CD4-positive, alpha-beta memory T cell (primary cell): Measurements from ENCODE around the gene HTR1D. TPM values are rescaled to one million over a fixed set of nuclear protein-coding genes. Genes with fewer than 3 reads are reported as not detected.

ENCODE experiments used
- CTCF ChIA-PET: fragments of 350-600 bp; sonication (Branson Sonifier 250); formaldehyde crosslinking; loops from one replicate; lab custom pipeline; 2021; ENCODE audit warnings: inconsistent platforms; ENCODE audit not compliant: partially characterized antibody; lab: Charles Lee
- POLR2A ChIA-PET: fragments of 350-600 bp; sonication (Branson Sonifier 250); formaldehyde crosslinking; loops from one replicate; lab custom pipeline; 2021; ENCODE audit not compliant: partially characterized antibody; lab: Charles Lee
- DNase-seq, 5 donors: peaks; one replicate each; pipeline versions ENCODE4 v3.0.0 to v3.0.0-alpha.2; 2020 to 2022; ENCODE audit warnings: mixed read lengths in 1 of 5
- H3K27ac ChIP-seq: one replicate; pipeline ENCODE4 v1.7.0; 2013; ENCODE audit warnings: low read depth, low read length
- H3K27me3 ChIP-seq: 2 replicates; pipeline ENCODE4 v1.7.0; 2013; ENCODE audit warnings: mild to moderate bottlenecking, low read length, moderate library complexity; ENCODE audit not compliant: insufficient read depth
- H3K36me3 ChIP-seq: 2 replicates; pipeline ENCODE4 v1.7.0; 2013; ENCODE audit warnings: mild to moderate bottlenecking, low read length, moderate library complexity; ENCODE audit not compliant: insufficient read depth
- H3K4me1 ChIP-seq: 2 replicates; pipeline ENCODE4 v1.7.0; 2013; ENCODE audit warnings: mild to moderate bottlenecking, low read length, moderate library complexity; ENCODE audit not compliant: insufficient read depth
- H3K4me3 ChIP-seq, 2 donors: one replicate each; pipeline ENCODE4 v1.7.0; 2013; ENCODE audit warnings: low read length in 2 of 2, mild to moderate bottlenecking in 1 of 2
- H3K9me3 ChIP-seq, 2 donors: one replicate each; pipeline ENCODE4 v1.7.0; 2013; ENCODE audit warnings: low read length in 2 of 2, control low read depth in 1 of 2; ENCODE audit not compliant: control insufficient read depth in 1 of 2
- H3K27ac Mint-ChIP-seq, 7 donors: one replicate each; pipeline ENCODE4 v1.8.0; 2020 to 2021; ENCODE audit warnings: mixed read lengths in 7 of 7, mild to moderate bottlenecking in 6 of 7, inconsistent platforms in 3 of 7, moderate library complexity in 3 of 7
- H3K27me3 Mint-ChIP-seq, 2 donors: one replicate each; pipeline ENCODE4 v1.8.0; 2020 to 2021; ENCODE audit warnings: mixed read lengths in 2 of 2
- H3K36me3 Mint-ChIP-seq, 2 donors: one replicate each; pipeline ENCODE4 v1.8.0; 2020 to 2021; ENCODE audit warnings: mixed read lengths in 2 of 2, inconsistent platforms in 1 of 2, mild to moderate bottlenecking in 1 of 2
- H3K4me1 Mint-ChIP-seq, 4 donors: one replicate each; pipeline ENCODE4 v1.8.0; 2020 to 2021; ENCODE audit warnings: mixed read lengths in 4 of 4, mild to moderate bottlenecking in 1 of 4
- H3K4me3 Mint-ChIP-seq, 8 donors: one replicate each; pipeline ENCODE4 v1.8.0; 2020 to 2021; ENCODE audit warnings: mixed read lengths in 8 of 8, mild to moderate bottlenecking in 7 of 8, moderate library complexity in 6 of 8, inconsistent platforms in 3 of 8
- H3K9me3 Mint-ChIP-seq, 8 donors: one replicate each; pipeline ENCODE4 v1.8.0; 2020 to 2021; ENCODE audit warnings: mixed read lengths in 8 of 8, mild to moderate bottlenecking in 5 of 8, inconsistent platforms in 3 of 8, moderate library complexity in 1 of 8
- intact Hi-C: fragments of 100-400 bp; cut with micrococcal nuclease; formaldehyde crosslinking; loops from one replicate; pipeline ENCODE4 v1.15.1; 2023
- polyA plus RNA-seq, 2 donors: library from polyadenylated mRNA; unstranded; fragments of 300-500 nt; fragmentation: Illumina TruSeq; gene quantifications; one replicate each; pipeline ENCODE4 v1.2.3, GENCODE V29; 2021
- total RNA-seq, 2 experiments: library from RNA; stranded (reverse); gene quantifications; one replicate each; pipeline ENCODE4 v1.2.3, GENCODE V29; 2021

Gene HTR1D
- total and polyA plus RNA-seq, 4 experiments from 2014 or later = not detected

DNA sequence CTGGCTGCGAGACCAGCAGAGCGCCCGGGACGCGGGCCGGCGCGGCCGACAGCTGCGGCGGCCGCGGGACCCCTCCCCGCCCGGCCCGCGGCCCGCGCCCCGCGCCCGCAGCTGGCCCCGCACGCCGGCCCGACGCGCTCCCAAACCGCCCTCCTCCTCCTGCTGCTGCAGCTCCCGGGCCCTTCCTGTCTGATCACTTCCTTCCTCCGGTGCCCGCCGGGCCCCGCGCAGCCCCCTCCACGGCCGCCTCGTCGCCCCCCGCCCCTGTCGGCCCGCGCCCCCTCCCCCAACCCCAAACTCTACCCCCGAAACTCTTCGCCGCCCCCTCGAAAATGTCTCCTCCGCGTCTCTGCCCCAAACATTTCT lies 49.2 kb downstream of the HTR1D start:
- Mint-ChIP-seq H3K4me3 (peak overlapping the region; percentile 95 to 98 (median 97)), H3K4me1 (peaks cover 19 to 53% (median 32%) of the 10 kb centered on the region in 4 donors), H3K36me3 (peaks cover 0 to 4% of the 10 kb centered on the region in 2 donors), H3K27me3 (no peaks in the 10 kb centered on the region), H3K27ac (peak overlapping the region; percentile 47 to 98 (median 96)), H3K9me3 (no peaks in the 10 kb centered on the region)
- peaks cover 23% of the 10 kb centered on the region for H3K4me1 ChIP-seq
- intact Hi-C loops = loop anchor here (1.0 to 5.0 kb wide), 3 partner anchors 49 to 151 kb away; partner anchors contain the start of genes KDM1A and TEX46
- no peaks in the 10 kb centered on the region for H3K27me3 ChIP-seq
- DNase-seq = peak in 4 of 5 donors; percentile 15 to 52 (median 26)
- H3K4me3 ChIP-seq = peak overlapping the region; percentile 72 to 76
- ChIA-PET CTCF (interaction anchor here (1.9 to 13.6 kb wide), 2 partner anchors 17 to 65 kb away, joined by 9 to 126 read pairs; no protein-coding TSS in a partner anchor), POLR2A (interaction anchor here (0.6 to 3.5 kb wide), 10 partner anchors 10 to 149 kb away, joined by 3 to 40 read pairs (median 6); partner anchors contain the start of gene KDM1A)
- H3K36me3 ChIP-seq = no peaks in the 10 kb centered on the region
- H3K9me3 ChIP-seq = no peaks in the 10 kb centered on the region
- H3K27ac ChIP-seq = peak overlapping the region; percentile 73

DNA sequence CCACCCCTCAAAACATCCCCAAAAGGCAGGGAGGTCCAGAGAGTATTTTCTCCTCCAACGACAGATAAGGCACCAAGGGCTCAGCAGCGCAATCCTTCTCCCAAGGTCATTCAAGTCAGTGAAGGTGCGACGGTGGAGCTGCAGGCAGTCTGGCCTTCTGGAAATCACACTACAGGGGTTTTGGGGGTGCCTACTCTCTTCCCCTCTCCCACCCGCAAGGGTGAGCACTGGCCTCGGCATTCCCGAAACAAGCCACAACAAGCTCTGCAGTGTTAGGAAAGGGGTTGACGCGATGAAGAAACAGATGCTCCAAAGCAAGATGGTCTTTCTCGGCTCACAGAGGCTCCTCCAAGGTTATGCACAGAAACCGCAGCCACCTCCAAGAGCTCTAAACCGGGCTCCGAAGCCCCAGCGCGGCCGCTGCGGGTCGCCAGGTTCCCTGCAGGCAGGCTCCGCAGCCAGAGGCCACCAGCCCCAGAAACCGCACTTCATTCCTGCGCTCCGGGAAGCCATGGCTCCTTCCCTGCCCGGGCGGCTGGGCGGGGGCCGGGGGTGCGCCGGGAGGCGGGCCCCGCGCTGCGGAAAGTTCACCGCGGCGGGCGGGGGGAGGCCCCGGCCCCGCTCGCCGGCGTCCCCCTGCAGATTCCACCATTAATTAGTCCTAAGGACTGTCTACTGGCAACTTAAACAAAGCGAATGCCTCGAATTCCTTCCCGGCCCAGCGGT lies 49.8 kb downstream of the HTR1D start:
- H3K36me3 ChIP-seq = no peaks in the 10 kb centered on the region
- peaks cover 19 to 53% (median 32%) of the 10 kb centered on the region in 4 donors for H3K4me1 Mint-ChIP-seq
- H3K9me3 ChIP-seq = no peaks in the 10 kb centered on the region
- H3K27me3 ChIP-seq = no peaks in the 10 kb centered on the region
- no peaks in the 10 kb centered on the region for H3K9me3 Mint-ChIP-seq
- intact Hi-C loops = loop anchor here (1.0 to 5.0 kb wide), 3 partner anchors 49 to 150 kb away; partner anchors contain the start of genes KDM1A and TEX46
- peak overlapping the region; percentile 84 to 98 (median 96) for H3K4me3 Mint-ChIP-seq
- peak overlapping the region; percentile 47 to 66 for H3K4me3 ChIP-seq
- peak overlapping the region; percentile 53 for H3K27ac ChIP-seq
- peak overlapping the region in 6 of 7 donors; percentile 68 to 89 (median 78) for H3K27ac Mint-ChIP-seq
- POLR2A ChIA-PET = interaction anchor here (0.6 to 3.5 kb wide), 10 partner anchors 10 to 68 kb away, joined by 3 to 40 read pairs (median 6); no protein-coding TSS in a partner anchor
- H3K4me1 ChIP-seq = peaks cover 23% of the 10 kb centered on the region
- DNase-seq = peak; percentile 26 to 61 (median 35)
- CTCF ChIA-PET = interaction anchor here (0.8 to 13.6 kb wide), 5 partner anchors 17 to 69 kb away, joined by 3 to 126 read pairs (median 4); no protein-coding TSS in a partner anchor
- no peaks in the 10 kb centered on the region for H3K27me3 Mint-ChIP-seq
- peaks cover 0 to 4% of the 10 kb centered on the region in 2 donors for H3K36me3 Mint-ChIP-seq

DNA sequence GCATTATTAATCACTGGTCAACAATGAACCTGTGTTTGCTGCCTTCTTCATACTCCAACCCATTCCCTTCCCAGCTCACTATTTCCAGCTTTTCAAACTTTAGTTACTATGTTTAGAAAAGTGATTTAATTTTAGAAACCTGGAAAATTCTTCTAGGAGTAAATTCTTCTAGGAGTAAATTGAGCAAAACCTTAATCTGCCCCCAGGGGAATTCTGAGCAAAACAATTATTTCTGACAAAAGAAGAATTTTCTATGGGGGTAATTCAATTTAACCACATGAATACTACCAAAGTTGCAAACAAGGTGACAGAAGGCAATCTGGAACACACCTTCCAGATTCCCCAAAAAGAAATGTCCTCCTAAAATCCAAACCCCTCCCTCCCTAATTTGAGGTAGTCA lies 50.4 kb downstream of the HTR1D start:
- Mint-ChIP-seq H3K27me3 (no peaks in the 10 kb centered on the region), H3K36me3 (peaks cover 0 to 4% of the 10 kb centered on the region in 2 donors), H3K27ac (peak overlapping the region in 5 of 7 donors; percentile 68 to 89 (median 80)), H3K4me1 (peaks cover 19 to 53% (median 33%) of the 10 kb centered on the region in 4 donors), H3K9me3 (no peaks in the 10 kb centered on the region), H3K4me3 (peak overlapping the region; percentile 84 to 90 (median 87))
- no peaks in the 10 kb centered on the region for H3K36me3 ChIP-seq
- no peak overlapping the region for H3K27ac ChIP-seq
- POLR2A ChIA-PET = interaction anchor here (1.1 to 3.5 kb wide), 6 partner anchors 19 to 67 kb away, joined by 4 to 40 read pairs (median 20); no protein-coding TSS in a partner anchor
- CTCF ChIA-PET = interaction anchor here (0.8 to 13.6 kb wide), 6 partner anchors 18 to 68 kb away, joined by 3 to 126 read pairs (median 4); no protein-coding TSS in a partner anchor
- intact Hi-C loops = loop anchor here (5.0 kb wide), 1 partner anchor 150 kb away; the partner anchor contains the start of genes KDM1A and TEX46
- no peaks in the 10 kb centered on the region for H3K27me3 ChIP-seq
- no peak for DNase-seq
- no peak overlapping the region for H3K4me3 ChIP-seq
- no peaks in the 10 kb centered on the region for H3K9me3 ChIP-seq
- peaks cover 23% of the 10 kb centered on the region for H3K4me1 ChIP-seq

DNA sequence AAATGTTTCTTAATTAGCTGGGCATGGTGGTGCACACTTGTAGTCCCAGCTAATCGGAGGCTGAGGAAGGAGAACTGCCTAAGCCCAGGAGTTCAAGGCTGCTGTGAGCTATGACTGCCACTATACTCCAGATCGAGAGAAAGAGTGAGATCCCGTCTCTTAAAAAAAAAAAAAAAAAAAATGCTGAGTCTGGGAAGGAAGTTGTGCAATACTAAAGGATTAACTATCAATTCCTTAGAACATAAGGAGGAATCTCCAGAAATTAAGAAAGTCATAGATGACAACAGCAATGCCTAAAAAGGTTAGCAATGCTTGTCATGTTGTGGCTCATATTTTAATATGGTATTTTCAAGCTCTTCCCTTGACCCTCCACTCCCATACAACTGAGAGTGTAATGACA lies 53.9 kb downstream of the HTR1D start:
- Mint-ChIP-seq H3K4me1 (peaks cover 22 to 54% (median 30%) of the 10 kb centered on the region in 4 donors), H3K4me3 (no peak overlapping the region), H3K9me3 (no peaks in the 10 kb centered on the region), H3K27me3 (no peaks in the 10 kb centered on the region), H3K27ac (peak overlapping the region in 1 of 7 donors; percentile 10), H3K36me3 (peaks cover 0 to 3% of the 10 kb centered on the region in 2 donors)
- H3K27ac ChIP-seq = no peak overlapping the region
- H3K27me3 ChIP-seq = no peaks in the 10 kb centered on the region
- ChIA-PET POLR2A (interaction anchor here (1.1 to 1.6 kb wide), 2 partner anchors 10 to 64 kb away, joined by 3 to 5 read pairs; no protein-coding TSS in a partner anchor), CTCF (interaction anchor here (0.7 to 13.6 kb wide), 5 partner anchors 21 to 65 kb away, joined by 3 to 126 read pairs (median 3); no protein-coding TSS in a partner anchor)
- H3K4me1 ChIP-seq = peaks cover 16% of the 10 kb centered on the region
- H3K36me3 ChIP-seq = no peaks in the 10 kb centered on the region
- intact Hi-C loops = no loop called here
- DNase-seq = no peak
- no peak overlapping the region for H3K4me3 ChIP-seq
- H3K9me3 ChIP-seq = no peaks in the 10 kb centered on the region

DNA sequence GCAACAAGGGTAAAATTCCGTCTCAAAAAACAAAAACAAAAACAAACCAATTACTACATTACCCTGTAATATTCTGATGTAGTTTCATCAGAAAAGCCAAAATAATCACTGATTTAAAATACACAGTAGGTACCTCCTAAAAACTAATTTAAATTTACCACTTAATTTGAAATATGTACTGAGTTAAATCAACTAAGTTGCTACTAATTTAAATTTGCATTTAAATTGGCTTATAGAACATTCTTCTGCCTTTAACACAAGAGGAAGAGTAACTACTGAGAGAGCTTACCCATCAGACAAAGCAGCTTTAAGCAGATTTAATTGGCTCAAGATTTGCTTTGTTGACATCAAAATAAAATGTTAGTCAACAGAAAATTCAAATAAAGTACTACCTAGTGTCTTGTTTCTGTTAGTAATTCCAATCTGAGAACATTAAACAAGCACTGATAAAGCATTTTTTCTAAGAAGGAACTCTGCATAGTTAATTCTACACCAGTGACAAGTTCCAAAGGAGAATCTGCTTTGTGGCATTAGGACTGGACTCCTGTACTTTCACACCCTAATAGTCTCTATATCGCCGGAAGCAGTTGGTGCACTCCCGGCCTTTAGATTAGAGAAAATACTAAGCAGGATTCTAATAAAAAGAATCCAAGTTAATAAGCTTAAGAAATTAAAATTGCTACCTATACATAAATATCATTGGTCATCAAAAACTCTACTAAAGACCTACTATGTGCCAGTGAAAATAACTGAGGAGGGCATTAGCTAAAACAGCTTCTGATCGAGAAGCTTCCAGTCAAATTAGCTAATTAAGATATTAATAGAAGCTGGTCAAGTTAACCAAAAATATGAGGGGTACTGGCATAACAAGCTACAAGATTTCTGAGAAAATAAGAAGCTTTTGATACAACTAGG lies 57.1 kb downstream of the HTR1D start:
- Mint-ChIP-seq H3K9me3 (no peaks in the 10 kb centered on the region), H3K27ac (no peak overlapping the region), H3K4me1 (peaks cover 10 to 43% (median 16%) of the 10 kb centered on the region in 4 donors), H3K4me3 (no peak overlapping the region), H3K27me3 (no peaks in the 10 kb centered on the region), H3K36me3 (peaks cover 0 to 3% of the 10 kb centered on the region in 2 donors)
- no peak overlapping the region for H3K4me3 ChIP-seq
- no peak overlapping the region for H3K27ac ChIP-seq
- DNase-seq = no peak
- H3K4me1 ChIP-seq = no peaks in the 10 kb centered on the region
- no peaks in the 10 kb centered on the region for H3K27me3 ChIP-seq
- H3K9me3 ChIP-seq = no peaks in the 10 kb centered on the region
- POLR2A ChIA-PET = interaction anchor here (1.0 to 1.7 kb wide), 4 partner anchors 20 to 57 kb away, joined by 3 to 7 read pairs (median 4); no protein-coding TSS in a partner anchor
- no peaks in the 10 kb centered on the region for H3K36me3 ChIP-seq
- CTCF ChIA-PET = interaction anchor here (1.3 to 2.0 kb wide), 3 partner anchors 25 to 61 kb away, joined by 4 to 11 read pairs (median 10); no protein-coding TSS in a partner anchor
- intact Hi-C loops = no loop called here

DNA sequence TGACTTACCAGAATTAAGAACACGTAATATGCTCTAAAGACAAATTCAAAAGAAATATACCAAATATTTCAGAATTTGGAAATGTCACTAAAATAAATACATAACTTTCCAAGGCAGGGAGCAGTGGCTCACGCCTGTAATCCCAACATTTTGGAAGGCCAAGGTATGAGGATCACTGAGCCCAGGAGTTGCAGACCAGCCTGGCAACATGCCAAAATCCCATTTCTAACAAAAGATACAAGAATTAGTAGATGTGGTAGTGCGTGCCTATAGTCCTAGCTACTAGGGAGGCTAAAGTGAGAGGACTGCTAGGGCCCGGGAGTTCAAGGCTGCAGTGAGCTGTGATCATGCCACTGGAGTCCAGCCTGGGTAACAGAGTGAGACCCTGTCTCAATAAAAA lies 60.4 kb downstream of the HTR1D start:
- H3K4me3 ChIP-seq = no peak overlapping the region
- Mint-ChIP-seq H3K9me3 (no peaks in the 10 kb centered on the region), H3K4me1 (peaks cover 13 to 45% (median 15%) of the 10 kb centered on the region in 4 donors), H3K27me3 (no peaks in the 10 kb centered on the region), H3K27ac (no peak overlapping the region), H3K36me3 (peaks cover 0 to 7% of the 10 kb centered on the region in 2 donors), H3K4me3 (no peak overlapping the region)
- no peaks in the 10 kb centered on the region for H3K36me3 ChIP-seq
- no peak overlapping the region for H3K27ac ChIP-seq
- CTCF ChIA-PET = no interaction called here
- no peaks in the 10 kb centered on the region for H3K9me3 ChIP-seq
- no peak for DNase-seq
- intact Hi-C loops = no loop called here
- no peaks in the 10 kb centered on the region for H3K27me3 ChIP-seq
- POLR2A ChIA-PET = interaction anchor here (1.3 kb wide), 1 partner anchor 11 kb away, joined by 3 read pairs; no protein-coding TSS in a partner anchor
- H3K4me1 ChIP-seq = no peaks in the 10 kb centered on the region
